Epithelial cell of esophagus (primary cell): ENCODE measurements around the gene UVRAG.
"Not testable (repeated sequence)": the region's sequence is repeated elsewhere in the genome, so short reads cannot be mapped to it uniquely, and the experiment has no call there.

Source experiments
- DNase-seq: peaks from one replicate; pipeline ENCODE4 v3.0.0; 2010; ENCODE audit warnings: low read depth
- H3K4me3 ChIP-seq: 2 replicates; pipeline ENCODE4 v1.5.1; 2011; ENCODE audit warnings: mild to moderate bottlenecking, low read length, control low read depth
- TF ChIP-seq, protein P1 (sequence below): IDR thresholded peaks from 2 replicates; pipeline ENCODE4 v1.5.1; 2011; ENCODE audit warnings: low read depth, mild to moderate bottlenecking, low read length, control low read depth, inconsistent platforms; ENCODE audit not compliant: insufficient read depth; ENCODE audit errors: missing control alignments

Gene UVRAG

DNA sequence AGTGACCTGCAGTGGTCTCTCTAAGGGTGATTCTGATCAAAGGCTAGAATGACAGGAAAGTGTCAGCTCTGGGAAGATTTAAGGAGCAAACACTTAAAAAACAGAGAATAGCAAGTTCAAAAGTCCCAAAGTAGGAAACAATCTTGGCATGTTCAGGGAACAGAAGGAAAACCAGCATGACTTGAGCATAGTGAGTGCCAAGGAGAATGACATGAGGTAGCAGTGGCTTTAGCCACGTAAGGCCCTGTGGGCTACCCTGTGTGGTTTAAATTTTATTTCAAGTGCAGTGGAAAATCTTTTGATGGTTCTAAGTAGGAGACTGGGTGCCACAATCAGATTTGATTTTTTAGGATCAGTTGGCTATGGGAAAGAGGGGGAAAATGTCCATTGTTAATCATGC, 241.9 kb downstream of the UVRAG start:
- DNase-seq, result no peak
- no peak overlapping the region for H3K4me3 ChIP-seq
- TF ChIP-seq, protein P1, sequence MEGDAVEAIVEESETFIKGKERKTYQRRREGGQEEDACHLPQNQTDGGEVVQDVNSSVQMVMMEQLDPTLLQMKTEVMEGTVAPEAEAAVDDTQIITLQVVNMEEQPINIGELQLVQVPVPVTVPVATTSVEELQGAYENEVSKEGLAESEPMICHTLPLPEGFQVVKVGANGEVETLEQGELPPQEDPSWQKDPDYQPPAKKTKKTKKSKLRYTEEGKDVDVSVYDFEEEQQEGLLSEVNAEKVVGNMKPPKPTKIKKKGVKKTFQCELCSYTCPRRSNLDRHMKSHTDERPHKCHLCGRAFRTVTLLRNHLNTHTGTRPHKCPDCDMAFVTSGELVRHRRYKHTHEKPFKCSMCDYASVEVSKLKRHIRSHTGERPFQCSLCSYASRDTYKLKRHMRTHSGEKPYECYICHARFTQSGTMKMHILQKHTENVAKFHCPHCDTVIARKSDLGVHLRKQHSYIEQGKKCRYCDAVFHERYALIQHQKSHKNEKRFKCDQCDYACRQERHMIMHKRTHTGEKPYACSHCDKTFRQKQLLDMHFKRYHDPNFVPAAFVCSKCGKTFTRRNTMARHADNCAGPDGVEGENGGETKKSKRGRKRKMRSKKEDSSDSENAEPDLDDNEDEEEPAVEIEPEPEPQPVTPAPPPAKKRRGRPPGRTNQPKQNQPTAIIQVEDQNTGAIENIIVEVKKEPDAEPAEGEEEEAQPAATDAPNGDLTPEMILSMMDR, result no peak

DNA sequence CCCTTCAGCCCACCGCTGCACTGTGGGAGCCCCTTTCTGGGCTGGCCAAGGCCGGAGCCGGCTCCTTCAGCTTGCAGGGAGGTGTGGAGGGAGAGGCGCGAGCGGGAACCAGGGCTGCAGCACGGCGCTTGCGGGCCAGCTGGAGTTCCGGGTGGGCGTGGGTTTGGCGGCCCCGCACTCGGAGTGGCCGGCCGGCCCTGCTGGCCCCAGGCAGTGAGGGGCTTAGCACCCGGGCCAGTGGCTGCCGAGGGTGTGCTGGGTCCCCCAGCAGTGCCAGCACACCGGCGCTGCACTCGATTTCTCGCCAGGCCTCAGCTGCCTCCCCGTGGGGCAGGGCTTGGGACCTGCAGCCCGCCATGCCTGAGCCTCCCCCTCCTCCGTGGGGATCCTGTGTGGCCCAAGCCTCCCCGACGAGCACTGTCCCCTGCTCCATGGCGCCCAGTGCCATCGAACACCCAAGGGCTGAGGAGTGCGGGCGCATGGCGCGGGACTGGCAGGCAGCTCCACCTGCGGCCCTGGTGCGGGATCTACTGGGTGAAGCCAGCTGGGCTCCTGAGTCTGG, 245.5 kb downstream of the UVRAG start:
- not testable (repeated sequence) for DNase-seq, H3K4me3 ChIP-seq

GRCh38 chr11:76062733-76063132, 247.7 kb downstream of the UVRAG start:
- DNase-seq, result no peak
- TF ChIP-seq, protein P1, result no peak
- no peak overlapping the region for H3K4me3 ChIP-seq

- TF ChIP-seq, protein P1, result no peak
- no peak for DNase-seq
- H3K4me3 ChIP-seq, result no peak overlapping the region
Observed at GRCh38 chr11:76064192-76064591, 249.2 kb downstream of the UVRAG start.

- no peak overlapping the region for H3K4me3 ChIP-seq
- TF ChIP-seq, protein P1, result no peak
- peak; percentile 9 for DNase-seq
Observed at GRCh38 chr11:76067099-76067498, 252.1 kb downstream of the UVRAG start.

- TF ChIP-seq, protein P1, result no peak
- H3K4me3 ChIP-seq, result no peak overlapping the region
- DNase-seq, result no peak
Observed at GRCh38 chr11:76069001-76069400, 254.0 kb downstream of the UVRAG start.

- H3K4me3 ChIP-seq, result no peak overlapping the region
- TF ChIP-seq, protein P1, result no peak
- no peak for DNase-seq
Observed at GRCh38 chr11:76071090-76071489, 256.1 kb downstream of the UVRAG start.
